Parathyroid adenoma (tissue), 2 donors: ENCODE data around the gene IKZF1.

Source experiments
- H2AFZ ChIP-seq: fragments of 300-600 bp; sonication (generic); one replicate; pipeline ENCODE4 v1.7.0; 2017; ENCODE audit warnings: antibody characterized with exemption, mild to moderate bottlenecking
- H3K27ac ChIP-seq: fragments of 300-600 bp; sonication (generic); one replicate; pipeline ENCODE4 v1.7.0; 2017
- H3K27me3 ChIP-seq: fragments of 300-600 bp; sonication (generic); one replicate; pipeline ENCODE4 v1.7.0; 2017; ENCODE audit warnings: low read length; ENCODE audit not compliant: control insufficient read depth, insufficient read depth
- H3K36me3 ChIP-seq: fragments of 300-600 bp; sonication (generic); one replicate; pipeline ENCODE4 v1.7.0; 2017; ENCODE audit warnings: low read length; ENCODE audit not compliant: control insufficient read depth, insufficient read depth
- H3K4me1 ChIP-seq: fragments of 300-600 bp; sonication (generic); one replicate; pipeline ENCODE4 v1.7.0; 2017; ENCODE audit warnings: control low read depth
- H3K4me2 ChIP-seq: fragments of 300-600 bp; sonication (generic); one replicate; pipeline ENCODE4 v1.7.0; 2017; ENCODE audit warnings: low read length
- H3K4me3 ChIP-seq: fragments of 300-600 bp; sonication (generic); one replicate; pipeline ENCODE4 v1.7.0; 2017; ENCODE audit warnings: low read depth, low read length
- H3K79me2 ChIP-seq: fragments of 300-600 bp; sonication (generic); one replicate; pipeline ENCODE4 v1.7.0; 2017; ENCODE audit warnings: control low read depth
- H3K9ac ChIP-seq: fragments of 300-600 bp; sonication (generic); one replicate; pipeline ENCODE4 v1.7.0; 2017; ENCODE audit warnings: mild to moderate bottlenecking
- H3K9me3 ChIP-seq: fragments of 300-600 bp; sonication (generic); one replicate; pipeline ENCODE4 v1.7.0; 2017; ENCODE audit warnings: low read length; ENCODE audit not compliant: control insufficient read depth
- CTCF ChIP-seq: fragments of 300-600 bp; sonication (generic); IDR thresholded peaks from one replicate; pipeline ENCODE4 v1.7.0; 2017; ENCODE audit warnings: antibody characterized with exemption, mild to moderate bottlenecking
- donor health status: primary hyperparathyroidism.

The IKZF1 gene

GRCh38 chr7:50264908-50265307 is 39.6 kb upstream of the IKZF1 start:
- no peaks in the 10 kb centered on the region for H3K36me3 ChIP-seq
- no peak overlapping the region for H3K27ac ChIP-seq
- no peak overlapping the region for H2AFZ ChIP-seq
- no peak overlapping the region for H3K9ac ChIP-seq
- no peaks in the 10 kb centered on the region for H3K4me1 ChIP-seq
- TF ChIP-seq CTCF = no peak
- H3K27me3 ChIP-seq = no peaks in the 10 kb centered on the region
- H3K79me2 ChIP-seq = no peaks in the 10 kb centered on the region
- no peak overlapping the region for H3K4me3 ChIP-seq
- no peaks in the 10 kb centered on the region for H3K9me3 ChIP-seq
- no peak overlapping the region for H3K4me2 ChIP-seq

GRCh38 chr7:50265968-50266634 is 38.4 kb upstream of the IKZF1 start:
- Histone ChIP-seq H3K4me3 (no peak overlapping the region), H3K27ac (no peak overlapping the region), H3K9me3 (no peaks in the 10 kb centered on the region)

GRCh38 chr7:50266635-50267386 is 37.7 kb upstream of the IKZF1 start:
- Histone ChIP-seq H3K27ac (no peak overlapping the region), H3K9me3 (no peaks in the 10 kb centered on the region), H3K4me1 (no peaks in the 10 kb centered on the region), H2AFZ (no peak overlapping the region), H3K79me2 (no peaks in the 10 kb centered on the region), H3K9ac (no peak overlapping the region), H3K36me3 (no peaks in the 10 kb centered on the region), H3K27me3 (no peaks in the 10 kb centered on the region), H3K4me2 (no peak overlapping the region), H3K4me3 (no peak overlapping the region)
- TF ChIP-seq CTCF = no peak

More at GRCh38 chr7:50265968-50266634, 38.4 kb upstream of the IKZF1 start:
- Histone ChIP-seq H3K79me2 (no peaks in the 10 kb centered on the region), H3K9ac (no peak overlapping the region), H3K4me2 (no peak overlapping the region), H3K36me3 (no peaks in the 10 kb centered on the region), H3K27me3 (no peaks in the 10 kb centered on the region), H3K4me1 (no peaks in the 10 kb centered on the region), H2AFZ (no peak overlapping the region)
- no peak for TF ChIP-seq CTCF

- Histone ChIP-seq H3K27ac (no peak overlapping the region), H3K36me3 (no peaks in the 10 kb centered on the region), H3K9ac (no peak overlapping the region), H3K9me3 (no peaks in the 10 kb centered on the region), H3K27me3 (no peaks in the 10 kb centered on the region), H2AFZ (no peak overlapping the region), H3K4me1 (no peaks in the 10 kb centered on the region), H3K4me3 (no peak overlapping the region), H3K79me2 (no peaks in the 10 kb centered on the region), H3K4me2 (no peak overlapping the region)
- TF ChIP-seq CTCF = no peak
Observed at GRCh38 chr7:50267525-50268041, 36.9 kb upstream of the IKZF1 start.
